ENCODE measurements around the gene MBD1.
A peak's percentile ranks its signal among the peaks of the same experiment; 100 is the strongest.
"Not testable (repeated sequence)": the region's sequence is repeated elsewhere in the genome, so short reads cannot be mapped to it uniquely, and the experiment has no call there.

The MBD1 gene

DNA sequence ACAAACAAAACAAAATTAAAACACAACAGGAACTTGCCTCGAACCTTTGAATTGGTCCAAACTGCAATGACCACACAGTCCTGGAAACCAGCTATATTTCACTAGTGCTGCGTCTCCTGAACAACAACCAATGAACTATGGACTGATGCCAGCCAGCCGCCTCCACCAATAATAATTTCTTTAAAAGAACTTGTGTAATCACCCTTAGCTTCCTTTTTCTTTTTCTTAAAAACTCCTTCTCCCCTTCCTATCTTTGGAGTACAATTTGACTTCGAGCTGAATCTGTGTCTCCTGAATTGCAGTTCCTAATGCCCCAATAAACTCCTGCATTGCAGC is 7.8 kb upstream of the MBD1 start:
- no peak for DNase-seq (ENCODE audit: low read depth)

DNA sequence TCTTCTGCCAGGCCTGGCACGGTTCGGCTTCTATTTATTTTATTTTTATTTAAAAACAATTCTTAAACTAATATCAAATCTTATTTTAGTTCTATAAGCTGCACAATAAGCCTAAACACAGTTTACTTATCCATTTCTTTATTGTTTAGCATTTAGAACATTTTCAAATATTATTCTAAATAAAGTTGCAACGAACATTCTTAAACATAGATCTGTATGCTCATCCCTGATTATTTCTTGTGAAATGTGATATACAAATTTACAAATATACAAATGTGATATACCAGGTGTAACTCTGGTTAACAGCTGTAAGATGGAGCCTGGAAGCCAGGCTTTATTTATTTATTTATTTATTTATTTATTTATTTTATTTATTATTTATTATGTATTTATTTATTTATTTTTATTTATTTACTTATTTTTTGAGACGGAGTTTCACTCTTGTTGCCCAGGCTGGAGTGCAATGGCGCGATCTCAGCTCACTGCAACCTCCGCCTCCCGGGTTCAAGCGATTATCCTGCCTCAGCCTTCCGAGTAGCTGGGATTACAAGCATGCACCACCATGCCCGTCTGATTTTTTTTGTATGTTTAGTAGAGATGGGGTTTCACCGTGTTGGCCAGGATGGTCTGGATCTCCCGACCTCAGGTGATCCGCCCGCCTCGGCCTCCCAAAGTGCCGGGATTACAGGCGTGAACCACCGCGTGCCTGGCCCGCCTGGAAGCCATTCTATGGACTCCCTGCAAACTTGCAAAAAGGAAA is 7.2 kb upstream of the MBD1 start:
- not testable (repeated sequence) for DNase-seq (ENCODE audit: low read depth)

DNA sequence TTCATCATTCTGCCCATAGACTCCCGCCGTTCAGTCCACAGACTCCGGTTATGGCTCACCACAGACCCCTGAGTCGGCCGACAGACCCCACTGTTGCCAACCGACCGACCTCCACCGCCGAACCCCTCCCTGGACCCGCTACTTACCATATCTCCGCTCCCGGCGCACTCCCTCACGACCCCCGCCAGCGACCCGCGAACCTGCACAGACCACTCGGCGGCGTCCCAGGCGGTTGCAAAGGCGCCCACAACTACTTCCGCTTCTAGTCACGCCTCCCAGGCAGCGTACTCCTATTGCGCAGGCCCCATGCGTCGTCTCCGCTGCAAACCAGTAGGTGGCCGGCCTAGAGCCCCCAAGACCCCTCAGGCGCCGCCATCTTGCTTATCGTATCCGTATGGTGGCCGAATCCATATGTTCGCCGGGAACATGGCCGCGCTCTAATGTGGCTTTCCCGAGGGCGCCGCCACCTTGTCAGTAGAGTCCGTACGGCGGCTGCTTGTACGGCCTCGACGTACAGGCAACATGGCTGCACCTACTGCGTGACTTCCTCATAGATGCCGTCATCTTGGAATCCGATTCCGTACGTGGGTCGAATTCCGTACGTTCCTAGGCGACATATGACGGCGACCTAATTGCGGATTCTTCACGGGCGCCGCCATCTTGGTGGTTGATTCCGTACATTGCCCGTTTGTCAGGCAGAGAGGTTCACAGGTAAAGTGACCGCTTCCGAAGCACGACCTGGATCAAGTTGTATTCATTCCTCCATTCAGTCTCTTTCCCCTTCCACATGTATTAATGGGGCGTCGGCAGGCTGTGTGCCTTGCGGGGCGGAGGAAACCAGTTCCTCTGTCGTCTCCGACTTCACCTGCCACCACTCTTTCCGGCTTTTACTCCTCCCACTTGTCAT is 6.4 kb upstream of the MBD1 start, which contains the start of gene CXXC1:
CXXC1 (minus strand) TSS at position 252 of the 907 bp plus-strand sequence; CDS start at position 149, 103 bp downstream.
- peak; percentile 92 for DNase-seq (ENCODE audit: low read depth)

DNA sequence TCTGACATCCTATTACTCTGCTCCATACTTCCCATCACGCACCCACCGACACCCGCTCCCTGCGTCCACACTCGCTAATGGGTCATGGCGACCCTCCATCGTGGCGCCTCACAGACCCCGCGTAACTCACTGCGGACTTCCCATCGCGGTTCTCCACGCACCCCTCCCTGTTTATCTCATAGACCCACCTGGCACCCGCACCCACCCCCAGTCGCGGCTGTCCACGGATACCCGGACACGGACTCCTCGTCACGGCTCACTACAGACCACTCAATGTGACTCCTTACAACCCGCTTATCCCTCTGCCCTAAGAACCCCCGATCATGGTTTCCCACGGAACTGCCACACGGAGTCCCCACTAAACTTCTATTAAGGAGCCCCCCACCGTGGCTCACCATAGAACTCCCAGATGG is 5.7 kb upstream of the MBD1 start:
- no peak for DNase-seq (ENCODE audit: low read depth)

DNA sequence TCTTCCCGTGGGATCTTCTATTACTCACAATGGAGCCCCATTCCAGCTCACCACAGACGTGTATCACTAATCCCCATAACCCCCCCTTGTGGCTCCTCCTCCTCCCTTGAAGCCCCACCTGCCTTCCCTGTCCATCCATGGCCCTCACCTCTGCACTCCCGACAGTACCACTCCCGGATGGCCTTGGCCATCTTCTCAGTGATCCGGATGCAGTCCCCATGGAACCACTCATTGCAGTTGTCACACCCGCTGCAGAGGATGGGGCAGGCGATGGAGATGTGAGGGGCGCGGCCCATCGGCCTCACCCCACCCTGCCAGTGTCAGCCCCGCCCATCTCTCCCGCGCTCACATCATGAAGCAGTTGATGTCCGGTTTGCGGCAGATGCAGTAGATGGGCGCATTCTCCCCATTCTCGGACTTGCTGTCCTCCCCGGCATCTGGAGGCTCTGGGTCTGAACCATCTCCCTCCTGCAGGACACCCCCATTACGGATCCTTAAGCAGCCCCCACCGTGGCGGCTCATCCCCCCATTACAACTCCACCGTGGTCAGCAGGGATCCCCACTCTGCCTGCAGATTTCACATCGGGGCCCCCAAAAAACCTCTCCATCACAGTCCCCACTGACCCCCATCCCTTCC is 5.2 kb upstream of the MBD1 start:
- DNase-seq (ENCODE audit: low read depth), result no peak

DNA sequence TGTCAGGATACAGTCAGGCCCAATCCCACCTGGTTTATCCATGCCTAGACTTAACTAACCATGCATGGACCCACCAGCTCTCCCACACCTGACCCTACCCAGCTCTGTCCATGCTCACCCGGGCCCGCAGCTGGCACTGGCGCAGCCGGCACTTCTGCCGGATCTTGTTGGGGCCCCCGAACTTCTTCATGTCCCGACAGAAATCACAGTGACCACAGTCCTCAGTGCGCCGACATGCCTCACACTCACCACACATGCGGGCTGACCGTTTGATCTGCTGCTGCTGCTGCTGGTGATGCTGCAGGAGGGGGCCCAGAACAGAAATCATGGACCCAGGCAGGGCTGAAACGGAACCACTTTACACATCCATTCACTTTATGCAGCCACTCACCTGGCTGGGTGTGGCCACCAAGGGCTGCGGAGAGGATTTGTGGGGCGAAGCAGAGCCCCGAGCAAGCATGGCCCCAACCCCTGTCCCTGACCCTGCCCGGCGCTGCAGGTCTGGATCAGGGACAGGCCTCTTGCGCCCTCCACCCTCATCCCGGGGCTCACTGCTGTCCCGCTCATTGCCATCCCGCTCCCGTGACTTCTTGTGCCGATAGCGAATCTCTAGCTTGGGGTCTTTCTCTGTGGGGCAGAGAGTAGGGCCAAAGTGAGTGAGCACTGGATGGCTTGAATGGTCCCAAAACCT is 4.5 kb upstream of the MBD1 start:
- no peak for DNase-seq (ENCODE audit: low read depth)

DNA sequence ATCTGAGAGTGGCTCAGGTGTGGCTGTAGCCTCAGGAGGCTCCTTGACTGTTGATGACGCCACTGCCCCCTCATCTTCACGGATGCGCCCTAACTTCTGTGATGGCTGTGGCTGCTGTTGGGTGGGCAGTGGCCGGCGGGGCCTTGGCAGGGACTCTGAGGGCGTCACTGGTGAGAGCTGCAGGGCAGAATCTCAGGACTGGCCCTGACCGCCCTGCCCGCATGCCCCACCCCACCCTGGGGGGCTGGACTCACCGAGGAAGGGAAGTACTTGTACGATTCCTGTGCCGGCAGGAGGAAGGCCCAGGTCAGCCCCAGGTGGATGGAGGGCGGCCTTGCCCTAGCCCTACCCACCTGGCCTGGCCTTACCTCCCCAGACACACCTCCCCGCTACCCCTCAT is 3.7 kb upstream of the MBD1 start:
- DNase-seq (ENCODE audit: low read depth), result no peak

DNA sequence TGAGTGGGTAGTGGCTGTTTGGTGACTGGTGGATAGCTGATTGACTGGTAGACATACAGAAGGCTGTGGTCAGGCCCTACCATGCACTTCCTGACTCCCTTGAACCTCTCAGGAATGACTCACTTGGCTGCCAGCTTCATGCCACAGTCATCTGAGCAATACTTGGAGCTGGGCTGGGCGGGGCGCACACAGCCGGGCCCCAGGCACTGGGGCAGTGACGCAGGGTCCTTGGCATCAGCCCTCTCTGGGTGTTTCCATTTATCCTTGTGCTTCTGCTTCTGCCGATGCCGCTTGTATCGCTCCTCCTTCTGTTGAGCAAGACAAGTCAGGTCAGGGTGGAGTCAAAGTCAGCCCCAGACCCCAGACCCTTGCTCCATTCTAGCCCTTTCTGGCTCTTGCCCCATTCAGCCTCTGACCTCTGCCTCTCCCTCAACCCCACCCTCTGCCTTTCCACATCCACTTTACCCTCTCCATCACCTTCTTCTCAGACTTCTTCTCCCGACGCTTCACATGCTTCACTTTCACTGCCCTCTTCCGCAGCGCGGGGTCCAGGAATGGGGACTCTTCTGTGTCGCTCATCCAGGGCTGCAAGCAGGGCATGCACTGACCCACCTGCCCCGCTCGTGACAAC is 3.0 kb upstream of the MBD1 start:
- DNase-seq (ENCODE audit: low read depth), result no peak

DNA sequence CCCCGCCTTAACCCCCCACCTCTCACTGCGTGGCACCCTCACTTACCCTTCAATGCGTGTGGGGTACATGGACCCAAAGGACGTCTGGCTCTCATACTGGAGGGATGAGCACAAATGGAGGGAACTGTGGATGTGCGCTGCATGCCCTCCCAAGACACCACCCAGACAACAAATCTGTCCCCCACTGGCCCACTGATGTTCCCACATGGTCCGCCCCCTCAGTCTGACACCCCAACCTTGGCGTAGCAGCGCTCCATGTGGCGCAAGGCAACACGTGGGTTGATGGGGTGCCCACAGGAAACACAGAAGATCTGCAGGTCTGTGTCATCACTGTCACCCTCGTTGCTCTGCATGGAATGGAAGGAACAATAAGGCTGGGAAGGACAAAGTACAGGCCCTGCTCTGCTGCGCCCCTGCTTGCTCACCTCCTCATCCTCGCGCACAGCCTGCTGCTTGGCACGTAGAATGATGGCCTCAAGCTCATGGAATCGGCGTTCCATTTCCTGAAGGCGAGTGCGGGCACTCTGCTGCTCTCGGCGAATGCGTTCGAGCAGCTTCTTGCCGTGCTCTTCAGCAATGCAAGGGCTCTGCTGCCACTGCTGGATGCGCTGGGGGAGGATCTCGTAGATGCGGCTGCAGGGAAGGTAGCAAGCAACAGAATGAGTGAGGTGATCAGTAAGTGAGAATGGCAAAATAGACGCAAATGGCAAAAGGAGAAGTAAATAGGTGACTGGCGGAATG is 2.3 kb upstream of the MBD1 start:
- DNase-seq (ENCODE audit: low read depth), result no peak

DNA sequence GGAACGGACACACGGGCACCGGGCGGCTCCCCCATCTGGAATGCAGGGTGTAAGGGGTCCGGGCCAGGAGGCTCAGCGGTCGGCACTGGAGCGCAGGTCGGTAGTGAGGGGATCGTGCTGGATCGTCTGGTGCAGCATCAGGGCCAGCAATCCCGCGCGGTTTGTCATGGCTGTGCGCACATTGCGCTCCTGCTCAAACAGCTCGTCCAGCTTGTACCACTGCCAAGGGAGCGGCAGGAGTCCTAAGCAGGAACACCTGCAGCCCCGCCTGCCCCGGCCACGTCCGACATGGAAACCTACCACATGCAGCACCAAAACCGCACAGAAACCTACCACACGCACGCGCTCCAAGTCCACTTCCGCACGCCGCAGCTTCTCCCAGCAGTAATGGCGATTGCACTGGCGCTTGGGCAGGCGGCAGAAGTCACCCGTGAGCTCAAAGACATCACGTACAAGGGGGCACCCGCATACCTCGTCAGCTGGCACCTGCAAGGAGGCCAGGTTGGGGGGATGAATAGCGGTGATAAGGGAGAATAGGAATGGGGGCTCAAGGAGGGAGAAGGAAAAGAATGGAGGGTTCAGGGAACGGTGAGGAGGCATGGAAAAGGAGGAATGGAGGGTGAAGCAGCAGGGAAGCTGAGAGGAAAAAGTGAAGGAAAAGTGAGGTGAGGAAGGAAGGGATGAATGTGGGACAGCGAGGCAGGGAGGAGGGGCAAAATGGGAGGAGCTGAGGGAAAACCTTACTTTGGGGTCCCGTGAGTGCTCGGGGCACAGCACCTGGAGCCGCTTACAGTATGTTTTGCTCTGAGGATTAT is 1.4 kb upstream of the MBD1 start:
- DNase-seq (ENCODE audit: low read depth), result no peak

DNA sequence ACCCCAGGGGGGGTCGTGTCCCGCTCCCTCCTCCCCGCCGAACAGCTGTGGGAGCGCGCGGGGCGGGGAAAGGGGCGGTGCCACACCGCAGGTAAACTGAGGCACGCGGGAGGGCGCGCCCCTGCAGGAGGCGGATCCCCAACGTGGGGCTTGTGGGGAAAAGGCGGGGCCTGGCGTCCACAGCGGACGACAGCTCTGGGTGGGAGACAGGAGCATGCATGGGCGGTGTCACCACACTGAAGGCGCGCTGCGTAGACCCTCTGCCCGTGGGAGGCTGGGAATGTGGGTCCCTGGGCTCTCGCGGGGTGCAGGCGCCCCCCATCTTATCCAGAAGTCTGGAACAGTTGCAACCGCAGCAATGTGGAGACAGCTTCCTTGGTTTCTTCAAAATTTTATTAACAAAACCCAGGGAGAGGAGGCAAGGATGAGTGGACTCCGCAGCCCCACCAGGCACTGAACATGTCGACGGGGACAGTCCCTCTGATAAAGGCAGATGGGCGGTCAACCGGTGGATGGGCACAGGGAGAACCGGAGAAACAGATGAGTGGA is 723 bp upstream of the MBD1 start:
- DNase-seq (ENCODE audit: low read depth), result no peak

DNA sequence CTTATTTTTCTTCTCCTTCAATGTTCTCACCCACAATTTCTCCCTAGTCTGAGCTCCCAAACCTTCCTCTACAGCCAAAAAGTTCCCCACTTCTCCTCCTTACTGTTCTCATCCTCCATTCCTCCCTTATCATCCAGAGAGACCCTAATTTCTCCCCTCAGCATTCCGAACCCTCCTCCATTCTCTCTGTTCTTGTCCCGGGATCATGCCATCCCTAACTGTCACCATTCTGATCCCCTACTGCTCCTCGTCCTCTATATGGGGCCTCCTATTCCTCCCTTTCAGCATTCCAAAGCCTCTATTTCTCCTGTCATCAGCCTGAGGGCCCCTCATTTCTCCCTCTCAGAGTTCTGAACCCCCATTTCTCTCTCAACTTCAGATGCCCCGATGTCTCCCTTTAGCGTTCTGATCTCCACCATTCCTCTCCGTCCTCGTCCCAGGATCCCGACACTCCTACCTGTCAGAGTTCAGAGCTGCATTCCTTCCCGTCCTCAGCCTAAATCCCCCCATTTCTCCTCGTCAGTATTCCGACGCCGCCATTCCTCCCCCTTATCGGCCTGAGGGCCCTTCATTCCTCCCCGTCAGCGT is 522 bp downstream of the MBD1 start:
- no peak for DNase-seq (ENCODE audit: low read depth)

DNA sequence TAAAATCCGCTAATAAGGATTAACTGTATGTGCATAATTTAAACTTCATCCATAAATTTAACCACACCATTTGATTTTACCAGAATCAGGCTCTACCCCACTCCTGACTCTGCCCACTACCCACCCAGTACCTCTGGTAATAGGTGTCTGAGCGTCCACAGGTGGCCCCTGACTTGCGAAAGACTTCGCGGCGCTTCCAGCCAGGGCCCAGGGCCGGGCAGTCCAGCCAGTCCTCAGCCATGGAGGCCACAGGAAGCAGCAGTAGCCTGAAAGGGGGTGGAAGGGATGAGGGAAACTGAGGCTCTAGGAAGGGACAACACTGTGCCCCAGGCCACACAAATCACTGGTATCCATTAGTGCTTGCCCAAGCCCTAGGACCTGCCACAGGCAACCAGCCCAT is 1.6 kb downstream of the MBD1 start:
- DNase-seq (ENCODE audit: low read depth), result no peak

DNA sequence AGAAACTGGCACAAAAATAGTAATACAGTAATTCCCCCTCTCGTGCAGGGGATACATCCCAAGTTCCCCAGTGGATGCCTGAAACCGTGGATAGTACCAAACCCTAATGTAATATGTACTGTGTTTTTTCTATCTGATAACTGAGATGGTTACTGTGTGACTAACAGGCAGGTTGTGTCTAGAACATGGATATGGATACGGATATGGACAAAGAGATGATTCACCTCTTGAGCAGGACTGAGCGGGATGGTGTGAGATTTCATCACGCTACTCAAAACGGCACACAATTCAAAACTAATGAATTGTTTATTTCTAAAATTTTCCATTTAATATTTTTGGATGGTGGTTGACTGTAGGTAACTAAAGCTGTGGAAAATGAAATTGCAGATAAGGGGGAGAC is 3.4 kb downstream of the MBD1 start:
- DNase-seq (ENCODE audit: low read depth), result no peak

DNA sequence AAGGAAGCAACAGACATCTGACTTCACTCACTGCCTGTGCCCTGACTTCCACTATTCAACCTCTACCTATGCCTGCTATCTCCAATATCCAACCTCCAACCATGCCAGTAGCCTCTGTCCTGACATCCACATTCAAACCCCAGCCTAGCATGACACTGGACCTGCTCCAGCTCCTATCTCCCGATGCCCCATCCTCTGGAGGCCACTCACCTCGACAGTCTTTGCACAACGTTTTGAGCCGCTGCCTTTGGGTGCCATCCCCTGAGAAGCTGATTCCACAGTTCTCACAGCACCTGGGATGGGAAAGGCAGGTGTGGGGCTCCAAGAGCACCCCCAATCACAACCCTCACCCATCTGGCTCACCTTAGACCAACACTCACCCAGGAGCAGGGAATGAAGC is 4.9 kb downstream of the MBD1 start:
- no peak for DNase-seq (ENCODE audit: low read depth)

DNA sequence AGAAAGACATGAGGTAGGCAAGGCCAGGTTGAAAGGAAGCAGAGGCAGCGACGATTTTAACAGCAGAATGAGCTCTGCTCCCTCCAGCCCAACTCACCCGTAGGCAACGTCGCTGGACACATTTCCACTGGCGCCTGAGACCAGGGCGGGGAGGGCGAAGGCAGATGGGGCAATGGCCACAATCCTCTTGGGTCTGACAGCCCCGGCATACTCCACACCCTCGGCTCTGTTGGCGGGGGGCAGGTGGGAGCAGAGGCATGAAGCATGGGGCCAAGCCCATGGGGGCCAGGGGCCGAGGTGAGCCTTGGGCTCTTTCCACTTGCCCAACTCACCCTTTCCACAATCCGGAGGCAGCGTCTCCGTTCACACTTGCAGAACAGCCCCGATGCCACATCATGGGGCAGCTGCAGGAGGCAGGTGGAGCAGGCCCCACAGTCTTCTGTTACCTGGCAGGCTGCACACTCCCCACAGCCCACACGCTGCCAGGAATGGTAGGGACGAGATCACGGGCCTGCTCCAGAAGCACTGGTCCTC is 5.8 kb downstream of the MBD1 start:
- no peak for DNase-seq (ENCODE audit: low read depth)

DNA sequence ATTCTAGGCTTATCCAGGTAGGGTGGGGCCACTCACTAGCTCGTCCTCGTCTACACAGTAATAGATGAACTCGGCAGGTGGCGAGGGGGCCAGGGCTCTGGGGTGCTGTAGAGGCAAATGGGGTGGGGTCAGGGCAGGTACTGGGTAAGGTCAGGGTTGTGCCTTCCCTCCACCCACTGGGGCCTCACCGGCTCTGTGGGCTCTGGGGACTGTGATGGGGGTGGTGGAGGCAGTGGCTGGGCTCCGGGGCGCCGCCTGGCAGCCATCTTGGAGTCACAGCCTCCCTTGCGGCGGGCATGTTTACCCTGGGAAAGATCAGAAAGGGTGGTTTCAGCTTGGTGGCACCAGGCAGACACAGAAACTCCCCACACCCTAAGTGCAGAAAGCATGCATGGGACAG is 6.4 kb downstream of the MBD1 start:
- no peak for DNase-seq (ENCODE audit: low read depth)

DNA sequence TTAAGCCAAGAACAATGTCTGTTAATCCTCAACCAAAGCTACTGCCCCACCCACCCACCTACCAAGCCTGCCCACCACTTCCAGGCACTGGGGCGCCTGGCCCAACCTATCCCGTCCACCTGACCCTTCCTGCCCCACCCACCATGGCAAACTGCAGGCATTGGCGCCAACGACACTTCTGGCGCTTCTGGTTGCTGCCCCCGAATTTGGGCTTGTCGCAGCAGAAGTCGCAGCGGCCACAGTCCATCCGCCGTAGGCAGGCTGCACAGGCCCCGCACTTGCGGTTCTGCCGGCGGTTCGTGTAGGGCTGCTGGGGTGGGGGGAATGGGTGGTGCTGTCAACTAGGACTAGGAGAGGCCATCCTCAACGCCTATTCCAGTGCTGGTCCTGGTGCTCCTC is 7.3 kb downstream of the MBD1 start:
- DNase-seq (ENCODE audit: low read depth), result no peak

Data from activated T-cell treated with anti-CD3 and anti-CD28 coated beads for 48 hours (primary cell).